CD4-positive, alpha-beta T cell (primary cell): ENCODE results near the gene ACTN4. TPM values are rescaled to one million over a fixed set of nuclear protein-coding genes. Genes with fewer than 3 reads are reported as not detected.

Experiments used
- ATAC-seq: fragments of 200-7000 bp; cut with Tn5 transposase; one replicate; pipeline ENCODE4 v1.10.0; 2022; ENCODE audit warnings: mild to moderate bottlenecking; ENCODE audit not compliant: poor library complexity
- CTCF ChIA-PET: fragments of 350-600 bp; sonication (Branson Sonifier 250); formaldehyde crosslinking; loops from one replicate; lab custom pipeline; 2021; ENCODE audit warnings: antibody characterized with exemption, inconsistent platforms; lab: Charles Lee
- POLR2A ChIA-PET: fragments of 350-600 bp; sonication (Branson Sonifier 250); formaldehyde crosslinking; loops from one replicate; lab custom pipeline; 2021; ENCODE audit warnings: antibody characterized with exemption, inconsistent platforms; lab: Charles Lee
- DNase-seq, 14 experiments: peaks; one replicate each; pipeline ENCODE4 v3.0.0-alpha.2; 2013 to 2020; ENCODE audit warnings: mixed read lengths in 2 of 14
- H3K27ac ChIP-seq, 2 donors: one replicate each; pipeline versions ENCODE4 v1.5.1 to v1.7.0; 2013; ENCODE audit warnings: low read length in 2 of 2, low read depth in 1 of 2, mild to moderate bottlenecking in 1 of 2
- H3K27me3 ChIP-seq, 2 experiments: 1 replicate in 1 of 2; 2 replicates in 1 of 2; pipeline versions ENCODE4 v1.6.1 to v1.7.0; 2013; ENCODE audit warnings: low read length in 2 of 2, control low read depth in 1 of 2, mild to moderate bottlenecking in 1 of 2, moderate library complexity in 1 of 2; ENCODE audit not compliant: insufficient read depth in 2 of 2, control insufficient read depth in 1 of 2
- H3K36me3 ChIP-seq: one replicate; pipeline ENCODE4 v1.6.1; 2013; ENCODE audit warnings: low read length, control low read depth; ENCODE audit not compliant: insufficient read depth
- H3K4me1 ChIP-seq: one replicate; pipeline ENCODE4 v1.6.1; 2013; ENCODE audit warnings: low read length, control low read depth; ENCODE audit not compliant: insufficient read depth
- H3K4me3 ChIP-seq: one replicate; pipeline ENCODE4 v1.5.1; 2013; ENCODE audit warnings: mild to moderate bottlenecking, low read length, moderate library complexity
- H3K9me3 ChIP-seq, 2 experiments: 1 replicate in 1 of 2; 2 replicates in 1 of 2; pipeline versions ENCODE4 v1.6.1 to v1.7.0; 2013; ENCODE audit warnings: low read length in 2 of 2, mild to moderate bottlenecking in 2 of 2, control low read depth in 1 of 2, moderate library complexity in 1 of 2; ENCODE audit not compliant: control insufficient read depth in 1 of 2, insufficient read depth in 1 of 2
- H3K27ac Mint-ChIP-seq: one replicate; pipeline ENCODE4 v1.8.0; 2020; ENCODE audit warnings: mixed read lengths
- H3K27me3 Mint-ChIP-seq: one replicate; pipeline ENCODE4 v1.8.0; 2021; ENCODE audit warnings: mixed read lengths
- H3K36me3 Mint-ChIP-seq: one replicate; pipeline ENCODE4 v1.8.0; 2021; ENCODE audit warnings: low read depth, mixed read lengths
- H3K4me1 Mint-ChIP-seq: one replicate; pipeline ENCODE4 v1.8.0; 2021; ENCODE audit warnings: low read depth, mixed read lengths
- H3K4me3 Mint-ChIP-seq: one replicate; pipeline ENCODE4 v1.8.0; 2020; ENCODE audit warnings: mild to moderate bottlenecking, mixed read lengths
- H3K9me3 Mint-ChIP-seq: one replicate; pipeline ENCODE4 v1.8.0; 2020; ENCODE audit warnings: mixed read lengths
- intact Hi-C, 2 experiments: fragments of 100-400 bp; cut with DNase I in 1 of 2; cut with micrococcal nuclease in 1 of 2; formaldehyde crosslinking; loops; one replicate each; pipeline versions ENCODE4 v1.15.1 to v1.9.0; 2023 to 2025; cut with DNase I, micrococcal nuclease
- total RNA-seq, 174 experiments: library from RNA in 2 of 174; stranded (reverse) in 2 of 174; gene quantifications; one replicate each; pipeline ENCODE4 v1.2.3 and lab custom pipeline; 2021 to 2026
- TF ChIP-seq, protein P1 (sequence below): fragments of 200-600 bp; IDR thresholded peaks from one replicate; pipeline ENCODE4 v1.8.0; 2022; ENCODE audit warnings: antibody characterized with exemption, mild to moderate bottlenecking

ACTN4 gene
- total RNA-seq, 2 experiments from 2014 or later, result 70.3 to 84.0 TPM

DNA sequence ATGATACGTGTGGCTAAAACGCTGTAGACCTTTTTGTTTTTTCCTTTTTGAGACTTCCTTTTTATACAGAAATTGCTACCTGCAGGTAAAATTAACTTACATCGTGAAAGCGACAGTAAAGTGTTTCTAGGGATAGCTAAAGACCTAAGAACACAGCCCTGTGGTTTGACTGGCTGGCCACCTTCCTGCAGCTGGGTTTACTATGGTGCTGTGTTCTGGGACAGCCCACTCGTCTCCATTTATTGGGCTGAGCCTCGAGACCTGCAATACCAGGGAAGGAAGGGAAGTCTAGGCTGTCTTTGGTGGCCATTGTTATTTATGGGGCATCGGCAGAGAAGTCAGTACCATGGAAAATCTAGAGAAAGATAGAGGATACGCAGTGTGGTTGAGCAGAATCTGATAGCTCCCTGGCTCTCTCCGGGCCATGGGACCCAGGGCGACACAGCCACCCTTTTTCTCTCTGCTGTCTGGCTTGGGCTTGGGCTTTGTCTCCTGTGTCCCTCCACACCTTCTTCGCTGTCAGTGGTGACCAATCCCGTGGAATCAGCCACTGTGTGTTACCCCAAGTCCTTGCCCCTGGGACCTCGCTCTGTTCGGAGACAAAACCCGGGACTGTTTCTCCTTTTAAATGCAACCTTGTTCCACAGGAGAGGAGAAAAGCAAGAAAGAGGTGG lies 30.9 kb downstream of the ACTN4 start:
- Mint-ChIP-seq H3K9me3 (no peaks in the 10 kb centered on the region), H3K36me3 (peaks cover 11% of the 10 kb centered on the region), H3K4me1 (peaks cover 83% of the 10 kb centered on the region), H3K27me3 (no peaks in the 10 kb centered on the region), H3K27ac (peak overlapping the region; percentile 62), H3K4me3 (peak overlapping the region; percentile 56)
- TF ChIP-seq, protein P1, sequence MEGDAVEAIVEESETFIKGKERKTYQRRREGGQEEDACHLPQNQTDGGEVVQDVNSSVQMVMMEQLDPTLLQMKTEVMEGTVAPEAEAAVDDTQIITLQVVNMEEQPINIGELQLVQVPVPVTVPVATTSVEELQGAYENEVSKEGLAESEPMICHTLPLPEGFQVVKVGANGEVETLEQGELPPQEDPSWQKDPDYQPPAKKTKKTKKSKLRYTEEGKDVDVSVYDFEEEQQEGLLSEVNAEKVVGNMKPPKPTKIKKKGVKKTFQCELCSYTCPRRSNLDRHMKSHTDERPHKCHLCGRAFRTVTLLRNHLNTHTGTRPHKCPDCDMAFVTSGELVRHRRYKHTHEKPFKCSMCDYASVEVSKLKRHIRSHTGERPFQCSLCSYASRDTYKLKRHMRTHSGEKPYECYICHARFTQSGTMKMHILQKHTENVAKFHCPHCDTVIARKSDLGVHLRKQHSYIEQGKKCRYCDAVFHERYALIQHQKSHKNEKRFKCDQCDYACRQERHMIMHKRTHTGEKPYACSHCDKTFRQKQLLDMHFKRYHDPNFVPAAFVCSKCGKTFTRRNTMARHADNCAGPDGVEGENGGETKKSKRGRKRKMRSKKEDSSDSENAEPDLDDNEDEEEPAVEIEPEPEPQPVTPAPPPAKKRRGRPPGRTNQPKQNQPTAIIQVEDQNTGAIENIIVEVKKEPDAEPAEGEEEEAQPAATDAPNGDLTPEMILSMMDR, result no peak
- intact Hi-C loops, result loop anchor here in 1 of 2 experiments (5.0 kb wide), 1 partner anchor 39 kb away; no protein-coding TSS in a partner anchor
- DNase-seq, result no peak
- no peak for ATAC-seq
- Histone ChIP-seq H3K36me3 (peaks cover 3% of the 10 kb centered on the region), H3K27me3 (no peaks in the 10 kb centered on the region), H3K4me1 (peaks cover 89% of the 10 kb centered on the region), H3K4me3 (no peak overlapping the region), H3K9me3 (no peaks in the 10 kb centered on the region), H3K27ac (peak overlapping the region in 1 of 2 donors; percentile 23)
- ChIA-PET CTCF (interaction anchor here (0.7 kb wide), 1 partner anchor 42 kb away, joined by 3 read pairs; no protein-coding TSS in a partner anchor), POLR2A (no interaction called here)

DNA sequence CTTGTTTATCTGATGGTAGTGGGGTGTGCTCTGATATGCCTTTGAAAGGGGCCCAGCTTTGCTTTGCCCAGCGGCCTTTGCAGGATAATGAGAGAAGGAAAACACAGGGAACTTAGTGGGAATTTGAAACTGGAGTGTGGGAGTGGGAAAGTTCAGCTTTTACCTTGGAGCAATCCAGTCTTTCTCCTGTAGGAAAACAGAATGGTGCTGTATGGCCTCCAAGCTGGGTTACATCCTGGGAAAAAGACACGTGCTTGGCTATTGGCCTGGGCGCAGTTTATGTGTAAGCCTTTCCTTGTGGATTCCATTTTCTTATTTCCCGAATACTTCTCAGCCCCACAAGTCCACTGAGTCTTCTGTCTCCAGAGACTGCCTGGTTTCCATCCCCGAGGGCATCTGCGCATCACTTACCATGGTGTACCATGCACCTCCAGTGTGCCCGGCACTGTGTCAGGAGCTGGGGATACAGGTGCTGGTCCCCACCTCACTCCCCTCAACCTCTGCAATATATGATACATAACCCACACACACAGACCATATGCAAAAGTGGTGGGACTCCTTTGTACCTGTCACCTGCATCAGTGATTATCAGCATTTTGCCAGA lies 31.5 kb downstream of the ACTN4 start:
- CTCF ChIA-PET, result interaction anchor here (0.7 kb wide), 1 partner anchor 43 kb away, joined by 3 read pairs; no protein-coding TSS in a partner anchor
- H3K9me3 Mint-ChIP-seq, result no peaks in the 10 kb centered on the region
- TF ChIP-seq, protein P1, result no peak

DNA sequence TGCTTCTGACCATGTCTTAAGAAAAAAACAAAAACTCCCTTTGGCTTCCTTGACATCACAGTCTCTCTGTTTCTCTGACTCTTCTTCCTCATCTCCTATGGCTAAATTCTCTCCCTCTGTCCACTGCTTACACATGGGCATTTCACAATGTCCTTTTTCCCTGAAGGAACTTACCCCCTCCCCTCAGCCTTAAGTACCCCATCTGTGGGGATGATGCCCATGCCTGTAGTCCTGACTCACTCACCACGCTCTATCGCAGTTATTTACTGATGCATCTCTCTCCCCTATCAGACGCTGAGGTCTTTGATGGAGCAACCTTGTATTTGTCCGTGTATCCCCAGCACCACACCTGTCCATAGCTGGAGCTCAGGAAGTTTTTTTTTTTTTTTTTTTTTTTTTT lies 32.4 kb downstream of the ACTN4 start:
- H3K36me3 ChIP-seq, result peaks cover 3% of the 10 kb centered on the region
- no peak overlapping the region for H3K27ac ChIP-seq
- DNase-seq (peak in 2 of 14 experiments; percentile 43 to 51), ATAC-seq (no peak)
- Mint-ChIP-seq H3K4me3 (no peak overlapping the region), H3K4me1 (peaks cover 87% of the 10 kb centered on the region), H3K9me3 (no peaks in the 10 kb centered on the region), H3K27me3 (no peaks in the 10 kb centered on the region), H3K27ac (peak overlapping the region; percentile 7), H3K36me3 (peaks cover 11% of the 10 kb centered on the region)
- intact Hi-C loops, result loop anchor here in 1 of 2 experiments (5.0 kb wide), 1 partner anchor 37 kb away; no protein-coding TSS in a partner anchor
- TF ChIP-seq, protein P1, result no peak
- CTCF ChIA-PET, result interaction anchor here (1.0 to 1.1 kb wide), 2 partner anchors 11 to 43 kb away, joined by 3 to 5 read pairs; no protein-coding TSS in a partner anchor
- no peaks in the 10 kb centered on the region for H3K9me3 ChIP-seq
- H3K4me3 ChIP-seq, result no peak overlapping the region
- no peaks in the 10 kb centered on the region for H3K27me3 ChIP-seq
- POLR2A ChIA-PET, result interaction anchor here (1.5 kb wide), 1 partner anchor 10 kb away, joined by 4 read pairs; no protein-coding TSS in a partner anchor
- H3K4me1 ChIP-seq, result peaks cover 100% of the 10 kb centered on the region

More for the DNA sequence above, 31.5 kb downstream of the ACTN4 start:
- no peak for DNase-seq
- no peak overlapping the region for H3K27ac ChIP-seq
- Mint-ChIP-seq H3K27ac (peak overlapping the region; percentile 62), H3K4me1 (peaks cover 87% of the 10 kb centered on the region), H3K36me3 (peaks cover 11% of the 10 kb centered on the region), H3K4me3 (no peak overlapping the region), H3K27me3 (no peaks in the 10 kb centered on the region)
- H3K36me3 ChIP-seq, result peaks cover 3% of the 10 kb centered on the region
- no peak for ATAC-seq
- no peaks in the 10 kb centered on the region for H3K9me3 ChIP-seq
- intact Hi-C loops, result loop anchor here in 1 of 2 experiments (5.0 kb wide), 1 partner anchor 38 kb away; no protein-coding TSS in a partner anchor
- no peaks in the 10 kb centered on the region for H3K27me3 ChIP-seq
- H3K4me1 ChIP-seq, result peaks cover 94% of the 10 kb centered on the region
- POLR2A ChIA-PET, result no interaction called here
- H3K4me3 ChIP-seq, result no peak overlapping the region
